Tibial artery (tissue), 4 donors: ENCODE results near the gene GLS2.

Experiments
- DNase-seq, 2 donors: peaks; one replicate each; pipeline ENCODE4 v3.0.0-alpha.2; 2019
- H3K27ac ChIP-seq, 2 donors: fragments of 200-600 bp; sonication (generic) in 1 of 2; 1 replicate in 1 of 2; 2 replicates in 1 of 2; pipeline ENCODE4 v1.5.1; 2018 to 2019; ENCODE audit warnings: mild to moderate bottlenecking in 1 of 2
- H3K27me3 ChIP-seq, 2 donors: fragments of 200-600 bp; sonication (generic) in 1 of 2; one replicate each; pipeline versions ENCODE4 v1.5.1 to v1.6.0; 2016 to 2019
- H3K36me3 ChIP-seq, 3 donors: fragments of 200-600 bp; sonication (generic) in 2 of 3; one replicate each; pipeline ENCODE4 v1.5.1; 2016 to 2019; ENCODE audit warnings: mild to moderate bottlenecking in 2 of 3
- H3K4me1 ChIP-seq, 4 donors: fragments of 200-600 bp; sonication (generic) in 2 of 4; 1 replicate in 3 of 4; 2 replicates in 1 of 4; pipeline ENCODE4 v1.5.1; 2016 to 2019
- H3K4me3 ChIP-seq, 2 donors: fragments of 200-600 bp; sonication (generic) in 1 of 2; 1 replicate in 1 of 2; 2 replicates in 1 of 2; pipeline ENCODE4 v1.5.1; 2018 to 2019; ENCODE audit warnings: mild to moderate bottlenecking in 2 of 2
- H3K9me3 ChIP-seq, 3 donors: fragments of 200-600 bp; sonication (generic) in 1 of 3; one replicate each; pipeline ENCODE4 v1.5.1; 2016 to 2019
- intact Hi-C: fragments of 100-400 bp; cut with DNase I; formaldehyde crosslinking; loops from one replicate; pipeline ENCODE4 v1.15.0; 2023; ENCODE audit warnings: low total_unique reads
- TF ChIP-seq, protein P1 (sequence below), 2 experiments: fragments of 200-600 bp in 1 of 2; fragments of 450-650 bp in 1 of 2; IDR thresholded peaks; one replicate each; pipeline ENCODE4 v1.5.1; 2017 to 2019; ENCODE audit warnings: antibody characterized with exemption in 2 of 2, mild to moderate bottlenecking in 1 of 2, moderate library complexity in 1 of 2

Gene GLS2

DNA sequence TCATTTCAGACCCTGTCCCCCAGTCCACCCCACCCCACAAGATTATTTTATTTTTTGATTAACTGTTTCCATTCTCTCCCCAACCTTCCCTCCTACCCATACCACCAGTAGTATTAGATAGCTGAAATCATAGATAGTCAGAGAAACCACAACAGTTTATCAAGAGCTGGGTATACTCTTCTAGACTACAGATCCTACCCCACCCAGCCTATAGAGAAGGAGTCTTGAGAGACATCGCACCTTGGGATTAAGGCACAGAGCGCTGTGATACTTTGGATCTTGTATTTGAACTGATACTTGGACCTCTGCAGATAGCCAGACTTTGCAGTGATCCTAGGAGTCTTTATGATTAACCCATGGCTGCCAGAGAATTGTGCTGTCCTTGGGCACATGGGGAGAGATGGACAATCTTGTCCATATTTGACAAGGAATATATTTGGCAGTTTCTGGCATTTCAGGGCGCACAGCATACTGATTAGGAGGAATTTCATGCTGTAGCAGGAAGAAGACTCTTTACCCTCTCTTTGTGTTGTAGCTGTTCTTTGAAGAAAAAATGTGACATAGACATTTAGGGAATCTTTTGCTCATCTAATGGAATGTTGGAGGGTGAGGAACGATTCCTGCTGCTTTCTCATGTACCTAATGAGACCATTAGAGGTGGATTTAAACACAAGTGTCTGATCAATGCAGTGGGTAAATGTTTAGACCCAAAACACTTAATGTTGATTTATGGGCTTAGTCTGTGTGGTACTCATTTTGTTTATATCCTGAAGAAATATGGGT lies 34.6 kb upstream of the GLS2 start:
- peaks cover 0 to 70% (median 39%) of the 10 kb centered on the region in 4 donors for H3K4me1 ChIP-seq
- H3K4me3 ChIP-seq: peak overlapping the region; percentile 62 to 74
- H3K27ac ChIP-seq: peak overlapping the region; percentile 89
- no peak for DNase-seq
- intact Hi-C loops: loop anchor here (2.0 kb wide), 1 partner anchor 114 kb away; no protein-coding TSS in a partner anchor
- H3K36me3 ChIP-seq: no peaks in the 10 kb centered on the region
- H3K9me3 ChIP-seq: no peaks in the 10 kb centered on the region
- TF ChIP-seq, protein P1, sequence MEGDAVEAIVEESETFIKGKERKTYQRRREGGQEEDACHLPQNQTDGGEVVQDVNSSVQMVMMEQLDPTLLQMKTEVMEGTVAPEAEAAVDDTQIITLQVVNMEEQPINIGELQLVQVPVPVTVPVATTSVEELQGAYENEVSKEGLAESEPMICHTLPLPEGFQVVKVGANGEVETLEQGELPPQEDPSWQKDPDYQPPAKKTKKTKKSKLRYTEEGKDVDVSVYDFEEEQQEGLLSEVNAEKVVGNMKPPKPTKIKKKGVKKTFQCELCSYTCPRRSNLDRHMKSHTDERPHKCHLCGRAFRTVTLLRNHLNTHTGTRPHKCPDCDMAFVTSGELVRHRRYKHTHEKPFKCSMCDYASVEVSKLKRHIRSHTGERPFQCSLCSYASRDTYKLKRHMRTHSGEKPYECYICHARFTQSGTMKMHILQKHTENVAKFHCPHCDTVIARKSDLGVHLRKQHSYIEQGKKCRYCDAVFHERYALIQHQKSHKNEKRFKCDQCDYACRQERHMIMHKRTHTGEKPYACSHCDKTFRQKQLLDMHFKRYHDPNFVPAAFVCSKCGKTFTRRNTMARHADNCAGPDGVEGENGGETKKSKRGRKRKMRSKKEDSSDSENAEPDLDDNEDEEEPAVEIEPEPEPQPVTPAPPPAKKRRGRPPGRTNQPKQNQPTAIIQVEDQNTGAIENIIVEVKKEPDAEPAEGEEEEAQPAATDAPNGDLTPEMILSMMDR (IDR thresholded peaks at IDR 0.05): no peak
- no peaks in the 10 kb centered on the region for H3K27me3 ChIP-seq

DNA sequence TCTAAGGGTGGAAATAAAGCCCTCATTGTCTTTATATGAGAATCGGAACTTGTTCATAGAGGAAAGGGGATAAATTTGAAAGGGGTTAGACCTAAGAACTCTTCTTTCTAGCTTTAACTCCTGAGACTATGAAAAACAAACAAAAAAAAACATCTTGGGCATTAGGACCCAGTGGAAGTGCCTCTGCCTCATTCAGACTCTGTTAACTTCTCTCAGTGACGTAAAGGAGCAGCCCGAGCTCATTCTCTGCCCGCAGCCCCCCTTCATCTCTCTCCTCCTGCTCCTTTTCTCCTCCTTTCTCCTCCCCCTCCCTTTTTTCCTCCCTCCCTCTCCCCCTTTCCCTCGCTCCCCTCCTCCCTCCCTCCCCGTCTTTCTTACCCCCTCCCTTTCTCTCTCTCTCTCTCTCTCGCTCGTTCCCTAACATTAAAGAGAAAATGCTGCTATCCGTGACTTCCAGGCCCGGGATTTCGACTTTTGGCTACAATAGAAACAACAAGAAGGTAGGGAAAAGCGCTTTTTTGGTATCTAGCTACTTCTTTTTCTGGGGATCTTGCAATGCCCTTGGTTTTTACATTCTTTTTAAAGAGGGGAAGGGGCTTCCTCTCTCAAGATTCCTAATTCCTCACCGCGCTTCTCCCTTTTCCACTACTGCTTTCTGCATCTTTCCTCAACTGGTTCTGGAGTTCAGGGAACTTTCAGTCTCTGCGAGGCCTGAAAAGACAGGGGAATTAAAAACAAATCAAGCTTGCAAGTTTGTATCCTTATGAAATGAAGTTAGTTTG lies 33.8 kb upstream of the GLS2 start, which contains the start of gene RBMS2:
Gene RBMS2, plus strand, starts transcription at position 231 of the 782 bp plus-strand sequence. Its CDS starts 204 bp downstream, at position 435.
- peak within 1 kb of the TSS; percentile 62 to 74 for H3K4me3 ChIP-seq
- intact Hi-C loops: loop anchor here (2.0 kb wide), 1 partner anchor 115 kb away; no protein-coding TSS in a partner anchor
- H3K36me3 ChIP-seq: no peaks in the 10 kb centered on the region
- no peaks in the 10 kb centered on the region for H3K27me3 ChIP-seq
- peak within 1 kb of the TSS; percentile 89 for H3K27ac ChIP-seq
- no peaks in the 10 kb centered on the region for H3K9me3 ChIP-seq
- DNase-seq: peak; percentile 88 to 95
- peaks cover 0 to 62% (median 35%) of the 10 kb centered on the region in 4 donors for H3K4me1 ChIP-seq
- TF ChIP-seq, protein P1 (IDR thresholded peaks at IDR 0.05): no peak

DNA sequence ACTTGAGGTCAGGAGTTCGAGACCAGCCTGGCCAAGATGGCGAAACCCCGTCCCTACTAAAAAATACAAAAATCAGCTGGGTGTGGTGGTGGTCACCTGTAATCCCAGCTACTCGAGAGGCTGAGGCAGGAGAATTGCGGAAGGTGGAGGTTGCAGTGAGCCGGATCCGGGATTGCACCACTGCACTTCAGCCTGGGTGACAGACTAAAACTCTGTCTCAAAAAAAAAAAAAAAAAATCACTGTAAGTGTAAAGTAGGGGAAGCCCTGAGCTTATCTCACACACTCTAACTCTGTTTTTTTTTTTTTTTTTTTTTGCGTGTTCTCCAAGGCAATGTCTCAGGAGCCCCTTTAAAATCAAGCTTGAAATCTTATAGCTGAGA lies 33.2 kb upstream of the GLS2 start:
- Histone ChIP-seq H3K27me3 (no peaks in the 10 kb centered on the region), H3K27ac (peak overlapping the region; percentile 89), H3K4me3 (peak overlapping the region; percentile 62 to 74), H3K9me3 (no peaks in the 10 kb centered on the region), H3K36me3 (no peaks in the 10 kb centered on the region), H3K4me1 (peaks cover 0 to 56% (median 32%) of the 10 kb centered on the region in 4 donors)
- TF ChIP-seq, protein P1 (IDR thresholded peaks at IDR 0.05): no peak
- intact Hi-C loops: no loop called here
- no peak for DNase-seq

DNA sequence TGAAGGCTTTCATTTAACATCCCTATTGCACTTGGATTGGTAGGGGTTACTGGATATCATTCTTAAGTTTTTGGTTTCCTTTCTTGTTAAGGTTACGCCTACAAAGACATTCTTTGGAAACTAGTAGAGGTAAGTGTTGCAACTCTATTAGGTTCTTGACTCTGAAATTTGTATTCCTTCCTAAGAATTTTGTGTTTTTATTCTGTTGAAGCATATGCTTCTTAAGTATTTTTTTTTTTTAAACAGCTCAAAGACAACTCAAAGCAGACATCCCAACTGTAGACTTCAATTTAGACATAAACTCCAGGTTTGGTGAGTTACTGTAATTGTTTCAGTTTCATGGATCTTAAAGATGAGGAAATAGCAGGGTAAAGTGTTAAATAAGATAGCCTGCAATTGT lies 32.5 kb upstream of the GLS2 start:
- Histone ChIP-seq H3K27ac (peak overlapping the region; percentile 89), H3K27me3 (no peaks in the 10 kb centered on the region), H3K4me3 (peak overlapping the region; percentile 62 to 74), H3K36me3 (no peaks in the 10 kb centered on the region), H3K4me1 (peaks cover 0 to 49% (median 27%) of the 10 kb centered on the region in 4 donors), H3K9me3 (no peaks in the 10 kb centered on the region)
- TF ChIP-seq, protein P1 (IDR thresholded peaks at IDR 0.05): no peak
- intact Hi-C loops: no loop called here
- DNase-seq: no peak

DNA sequence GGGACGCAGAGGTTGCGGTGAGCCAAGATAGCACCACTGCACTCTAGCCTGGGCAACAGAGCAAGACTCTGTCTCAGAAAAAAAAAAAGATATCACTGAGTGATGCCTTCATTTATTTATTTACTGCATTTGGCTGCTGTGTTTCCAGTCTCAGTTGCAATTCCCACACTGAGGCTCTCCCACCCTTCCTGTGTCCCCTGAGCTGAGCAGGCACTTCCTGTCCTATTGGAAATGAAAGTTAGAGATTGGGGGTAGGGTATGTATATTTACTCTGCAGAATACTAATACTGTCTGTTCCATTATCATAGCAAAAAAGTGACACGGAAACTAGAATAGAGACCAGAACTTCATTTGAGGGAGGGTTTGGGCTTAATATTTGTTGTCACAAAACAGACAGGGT lies 32.1 kb upstream of the GLS2 start:
- TF ChIP-seq, protein P1 (IDR thresholded peaks at IDR 0.05): no peak
- Histone ChIP-seq H3K4me3 (peak overlapping the region; percentile 62 to 74), H3K36me3 (no peaks in the 10 kb centered on the region), H3K9me3 (no peaks in the 10 kb centered on the region), H3K27me3 (no peaks in the 10 kb centered on the region), H3K27ac (peak overlapping the region; percentile 89), H3K4me1 (peaks cover 0 to 46% (median 24%) of the 10 kb centered on the region in 4 donors)
- intact Hi-C loops: no loop called here
- no peak for DNase-seq
